Kidney capillary endothelial cell (primary cell): Measurements from ENCODE around the gene C2orf74.

ENCODE experiments used
- DNase-seq: peaks from one replicate; pipeline ENCODE4 v3.0.0-alpha.2; 2018; ENCODE audit warnings: low spot score

C2orf74 gene

DNA sequence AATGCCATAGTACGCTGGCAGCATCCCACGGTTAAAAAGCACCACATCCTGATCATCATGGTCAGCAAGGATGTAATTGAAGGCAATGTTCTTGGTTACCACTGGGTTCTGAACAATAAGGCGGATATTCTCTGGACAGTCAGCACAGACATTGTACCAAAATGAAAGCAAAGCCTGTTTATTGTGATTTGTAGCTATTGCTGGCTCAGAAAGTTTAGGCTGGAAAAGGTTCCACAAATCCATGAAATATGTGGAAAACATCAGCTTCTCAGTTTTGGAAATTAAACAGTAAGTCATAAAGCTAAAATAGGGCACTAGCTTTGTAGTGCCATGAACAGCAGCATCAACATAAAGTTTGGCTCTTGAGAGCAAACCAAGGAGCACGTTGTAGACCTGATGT is 52.2 kb downstream of the C2orf74 start:
- DNase-seq, result no peak
